HG03139 (cell line): ENCODE results near the gene IQCE.
"Not testable (repeated sequence)": the region's sequence is repeated elsewhere in the genome, so short reads cannot be mapped to it uniquely, and the experiment has no call there.

Source experiments
- ATAC-seq: cut with Tn5 transposase; IDR thresholded peaks from one replicate; pipeline ENCODE4 v1.9.1; 2021; ENCODE audit not compliant: unreplicated experiment

Gene IQCE

DNA sequence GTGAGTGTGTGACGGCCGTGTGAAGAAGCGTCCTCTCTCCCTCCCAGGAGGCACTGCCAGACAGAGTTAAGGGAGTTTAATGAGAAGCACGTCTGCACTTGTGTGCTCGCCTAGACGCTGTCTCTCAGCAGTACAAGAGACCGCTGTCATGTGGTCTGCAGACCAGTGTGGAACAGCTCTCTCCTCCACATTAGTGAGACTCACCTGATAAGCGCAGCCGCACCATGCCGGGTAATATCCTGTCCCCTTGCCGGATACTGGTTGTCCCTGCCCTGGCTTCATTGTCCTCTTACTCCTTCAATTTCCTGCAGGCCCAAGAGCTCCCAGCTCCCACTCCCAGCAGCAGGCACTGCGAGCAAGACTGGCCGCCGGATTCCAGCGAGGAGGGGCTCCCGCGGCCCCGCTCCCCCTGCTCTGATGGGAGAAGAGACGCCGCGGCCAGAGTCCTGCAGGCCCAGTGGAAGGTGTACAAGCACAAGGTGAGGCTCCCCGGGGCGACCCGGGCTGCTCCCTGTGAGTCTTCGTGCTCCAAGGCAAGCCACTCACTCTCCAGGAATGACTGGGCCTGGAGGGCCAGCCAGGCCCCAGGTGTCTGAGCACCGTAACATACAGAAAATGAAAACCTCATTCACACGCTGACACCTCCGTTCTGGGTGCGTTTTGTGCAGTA, 39.5 kb downstream of the IQCE start:
- ATAC-seq, result no peak

DNA sequence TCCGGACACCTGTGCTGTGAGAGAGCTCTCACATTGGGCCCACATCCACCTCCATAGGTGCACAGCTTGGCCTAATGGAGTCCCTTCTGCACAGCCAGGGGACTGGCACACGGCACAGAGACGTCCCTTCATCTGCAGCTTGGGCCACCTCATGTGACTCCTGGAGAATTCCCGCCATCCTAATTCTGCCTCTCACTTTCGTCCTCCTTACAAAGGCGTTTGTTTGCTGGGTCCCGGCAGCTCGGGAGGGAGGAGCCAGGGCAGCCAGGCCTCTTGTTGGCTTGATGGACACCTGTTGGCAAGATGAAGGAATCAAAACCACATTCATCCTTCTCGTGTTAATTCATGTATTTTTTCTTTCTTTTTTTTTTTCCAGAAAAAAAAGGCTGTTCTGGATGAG, 42.3 kb downstream of the IQCE start:
- ATAC-seq, result no peak

DNA sequence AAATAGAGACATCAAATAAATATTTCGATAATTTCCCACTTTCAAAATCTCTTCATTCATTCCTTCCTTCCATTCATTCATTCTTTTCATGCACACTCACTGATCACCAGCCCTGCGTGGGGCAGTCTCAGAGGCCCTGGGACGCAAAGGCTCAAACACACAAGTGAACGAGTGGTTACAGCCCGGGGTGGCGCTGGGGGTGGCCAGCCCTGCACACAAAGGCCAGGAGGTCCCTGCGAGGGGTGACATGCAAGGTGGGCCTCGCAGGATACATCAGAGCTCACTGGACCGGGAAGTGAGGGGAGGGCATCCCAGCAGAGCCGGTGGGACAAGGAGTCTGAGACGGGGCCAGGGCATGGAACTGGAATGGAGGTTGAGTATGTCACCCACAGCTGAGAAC, 43.1 kb downstream of the IQCE start:
- ATAC-seq, result no peak

DNA sequence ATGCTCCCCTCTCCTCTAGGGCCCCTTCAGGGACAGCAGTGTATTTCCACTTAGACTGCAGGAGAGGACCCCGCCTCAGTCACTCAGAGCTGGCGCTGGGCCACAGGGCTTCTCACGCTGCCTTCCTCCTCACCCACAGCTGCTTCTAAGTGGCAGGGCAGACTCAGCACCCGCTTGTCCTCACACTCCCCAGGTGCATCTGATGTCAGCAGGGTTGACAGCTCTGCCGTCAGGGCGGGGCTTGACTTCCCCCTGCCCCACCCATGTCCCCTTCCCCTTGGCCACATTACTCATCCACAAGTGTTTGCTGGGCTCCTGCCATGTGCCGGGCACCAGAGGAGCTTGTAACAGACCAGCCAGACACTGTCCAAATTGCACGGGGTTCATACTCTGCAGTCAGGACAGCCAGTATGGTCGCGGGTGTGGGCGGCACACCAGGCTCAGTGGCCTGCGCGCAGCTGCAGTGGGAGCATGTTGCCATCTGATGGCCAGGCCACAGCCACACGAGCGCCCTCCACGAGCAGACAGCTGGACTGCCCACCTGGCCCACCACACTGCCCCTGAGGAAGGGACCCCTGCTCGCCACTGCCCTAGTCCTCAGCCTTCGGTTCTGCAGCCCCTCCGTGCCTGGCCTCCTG, 43.7 kb downstream of the IQCE start:
- no peak for ATAC-seq

DNA sequence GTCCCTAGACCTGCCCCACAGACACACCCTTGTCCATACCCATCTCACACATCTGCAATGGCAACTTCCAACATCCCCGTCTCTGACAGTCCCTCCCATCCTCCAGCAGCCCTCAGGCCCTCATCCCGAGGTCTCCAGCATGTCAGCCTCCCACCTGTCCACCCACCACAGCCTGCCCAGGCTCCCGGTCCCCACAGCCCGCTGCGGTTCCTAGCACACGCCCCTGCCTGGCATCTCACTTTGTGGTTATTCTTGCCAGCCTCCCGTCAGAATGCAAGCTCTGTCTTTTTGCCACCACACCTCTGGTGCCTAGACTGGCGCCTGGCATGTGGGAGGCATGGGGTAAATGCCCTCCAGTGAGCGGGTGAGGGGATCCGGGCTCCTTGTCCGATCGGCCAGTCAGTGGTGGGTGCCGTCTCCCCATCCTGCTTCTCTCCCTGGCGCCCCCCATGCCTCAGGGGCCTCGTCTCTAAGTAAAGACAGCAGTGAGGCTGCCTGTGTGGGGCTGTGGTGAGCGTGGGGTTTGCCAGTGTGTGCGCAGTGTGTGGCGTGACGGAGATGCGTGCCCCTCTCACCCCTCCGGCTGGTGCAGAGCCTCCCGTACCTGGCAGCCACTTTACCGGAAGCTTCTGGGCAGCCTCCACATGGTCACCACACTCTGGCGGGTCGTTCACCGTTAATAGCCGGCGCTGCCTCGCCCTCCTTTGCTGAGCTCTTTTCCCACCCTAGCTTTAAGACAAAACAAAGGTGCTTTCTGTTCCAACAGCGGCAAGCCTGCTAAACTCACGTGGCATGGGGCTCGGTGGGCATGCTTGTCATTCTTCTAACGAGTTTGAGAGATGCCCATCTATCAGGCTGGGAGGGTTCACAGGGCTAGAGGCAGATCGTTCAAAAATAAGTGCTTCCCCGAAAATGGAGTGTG, 44.5 kb downstream of the IQCE start:
- ATAC-seq, result no peak

DNA sequence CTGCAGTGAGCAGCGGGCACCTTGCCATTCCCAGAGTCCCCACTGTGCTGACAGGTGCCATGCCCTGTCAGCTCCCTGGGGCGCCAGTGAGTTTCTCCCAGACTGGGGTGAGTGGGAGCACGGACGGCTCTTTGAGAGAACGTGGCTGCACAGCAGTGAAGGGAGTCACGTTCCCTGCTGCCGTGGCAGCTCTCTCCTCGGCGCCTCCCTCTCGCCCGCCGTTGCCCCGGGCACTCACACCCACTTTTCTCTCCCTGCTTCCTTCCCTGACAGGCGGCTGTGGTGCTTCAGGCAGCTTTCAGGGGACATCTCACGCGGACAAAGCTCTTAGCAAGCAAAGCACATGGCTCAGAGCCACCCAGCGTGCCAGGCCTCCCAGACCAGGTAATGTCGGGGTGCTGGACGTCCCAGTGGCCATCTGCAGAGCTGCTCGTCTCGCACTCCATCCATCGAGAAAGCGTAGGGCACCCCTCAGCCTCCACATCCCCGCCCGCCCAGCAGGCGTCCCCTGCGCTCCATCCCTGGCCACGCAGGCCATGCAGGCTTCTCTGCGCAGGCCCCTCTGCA, 45.9 kb downstream of the IQCE start:
- no peak for ATAC-seq

DNA sequence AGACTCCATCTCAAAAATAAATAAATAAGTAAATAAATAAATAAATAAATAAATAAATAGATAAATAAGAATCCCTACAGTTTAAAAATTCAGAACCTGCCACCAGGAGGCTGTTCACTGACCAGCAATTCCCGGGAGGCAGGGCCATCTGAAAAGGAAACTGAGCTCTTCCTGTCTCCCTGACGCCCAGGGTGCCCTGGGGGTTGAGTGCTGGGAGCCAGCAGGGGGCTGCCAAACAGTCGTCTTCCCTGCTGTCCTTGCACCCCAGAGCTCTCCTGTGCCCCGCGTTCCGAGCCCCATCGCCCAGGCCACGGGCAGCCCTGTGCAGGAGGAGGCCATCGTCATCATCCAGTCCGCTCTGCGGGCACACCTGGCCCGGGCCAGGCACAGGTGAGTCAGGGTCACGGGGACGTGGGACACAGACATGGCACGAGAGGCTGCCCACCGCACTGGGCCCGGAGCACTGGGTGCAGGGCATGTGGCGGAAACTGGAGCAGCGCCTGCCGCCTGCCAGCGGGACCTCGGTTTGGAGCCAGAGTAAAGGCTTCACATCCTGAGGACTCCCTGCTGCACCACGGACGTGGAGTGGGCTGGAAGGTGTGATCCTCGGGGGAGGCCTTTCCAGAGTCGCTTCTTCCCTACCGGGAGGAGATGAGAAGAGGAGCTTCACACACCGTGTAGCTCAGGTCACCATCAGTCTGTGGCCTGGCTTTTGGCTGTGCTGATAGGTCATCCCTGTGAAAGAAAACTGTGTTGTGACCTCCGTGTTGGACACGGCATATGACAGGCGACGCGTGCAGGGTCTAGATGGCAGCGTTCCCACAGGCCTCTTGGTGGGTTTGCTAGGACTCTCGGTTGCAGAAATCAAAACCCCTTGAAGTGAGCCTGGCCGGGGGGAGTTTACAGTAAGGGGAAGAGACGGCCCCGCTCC, 47.1 kb downstream of the IQCE start:
- ATAC-seq, result no peak

DNA sequence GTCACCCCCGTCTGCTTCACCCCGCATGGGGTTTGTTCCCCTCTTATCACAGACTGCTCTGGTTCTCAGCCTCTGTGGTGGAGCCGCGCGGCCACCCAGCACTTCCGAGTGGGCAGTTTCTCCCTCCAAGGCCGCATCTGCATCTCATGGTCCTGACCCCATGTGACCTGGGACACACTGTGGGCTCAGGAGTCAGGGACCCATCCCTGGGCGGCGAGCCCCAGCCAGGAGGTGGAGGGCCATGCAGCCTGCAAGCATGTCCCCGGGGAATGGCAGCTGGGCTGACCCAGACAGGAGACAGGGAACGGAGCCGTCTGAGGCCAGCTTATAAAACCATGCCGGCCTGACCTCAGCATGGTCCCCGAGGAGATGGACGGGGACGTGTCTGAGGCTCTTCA, 47.8 kb downstream of the IQCE start:
- ATAC-seq, result no peak

DNA sequence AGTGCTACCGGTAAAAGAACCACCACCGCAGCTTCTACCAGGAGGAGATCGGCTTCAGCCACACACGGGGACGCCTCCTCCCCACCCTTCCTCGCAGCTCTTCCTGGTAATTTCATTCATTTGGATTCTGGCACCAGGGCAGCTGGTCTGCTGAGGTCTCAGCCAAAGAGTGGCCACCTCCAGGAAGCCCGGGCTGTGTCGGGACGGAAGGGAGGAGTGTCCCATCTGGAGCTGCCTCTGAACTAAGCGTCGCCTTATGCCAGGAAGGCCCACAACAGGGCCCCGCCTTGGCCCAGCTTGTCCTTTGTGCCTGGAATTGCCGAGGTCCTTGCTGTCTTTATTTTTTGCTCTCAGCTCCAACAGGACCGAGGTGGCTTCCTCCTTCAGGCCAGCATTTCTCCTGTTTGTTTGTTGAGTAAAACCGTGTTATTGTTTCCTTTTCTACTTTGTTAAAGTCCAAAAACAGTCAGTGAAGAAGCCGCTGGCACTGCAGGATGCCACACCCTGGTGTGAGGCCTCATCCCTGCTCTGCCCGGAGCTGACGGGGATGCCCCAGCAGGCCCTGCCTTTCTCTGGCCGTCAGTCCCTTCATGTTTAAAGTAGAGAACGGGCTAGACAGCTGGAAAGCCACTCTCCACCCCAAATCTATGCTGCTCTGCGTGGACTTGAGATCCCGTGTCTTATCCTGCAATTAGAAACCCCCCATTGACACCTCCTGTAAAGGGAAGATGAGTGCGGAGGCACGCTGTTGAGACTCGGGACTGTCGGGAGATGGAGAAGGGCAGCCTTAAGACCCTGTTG, 48.5 kb downstream of the IQCE start:
- no peak for ATAC-seq

DNA sequence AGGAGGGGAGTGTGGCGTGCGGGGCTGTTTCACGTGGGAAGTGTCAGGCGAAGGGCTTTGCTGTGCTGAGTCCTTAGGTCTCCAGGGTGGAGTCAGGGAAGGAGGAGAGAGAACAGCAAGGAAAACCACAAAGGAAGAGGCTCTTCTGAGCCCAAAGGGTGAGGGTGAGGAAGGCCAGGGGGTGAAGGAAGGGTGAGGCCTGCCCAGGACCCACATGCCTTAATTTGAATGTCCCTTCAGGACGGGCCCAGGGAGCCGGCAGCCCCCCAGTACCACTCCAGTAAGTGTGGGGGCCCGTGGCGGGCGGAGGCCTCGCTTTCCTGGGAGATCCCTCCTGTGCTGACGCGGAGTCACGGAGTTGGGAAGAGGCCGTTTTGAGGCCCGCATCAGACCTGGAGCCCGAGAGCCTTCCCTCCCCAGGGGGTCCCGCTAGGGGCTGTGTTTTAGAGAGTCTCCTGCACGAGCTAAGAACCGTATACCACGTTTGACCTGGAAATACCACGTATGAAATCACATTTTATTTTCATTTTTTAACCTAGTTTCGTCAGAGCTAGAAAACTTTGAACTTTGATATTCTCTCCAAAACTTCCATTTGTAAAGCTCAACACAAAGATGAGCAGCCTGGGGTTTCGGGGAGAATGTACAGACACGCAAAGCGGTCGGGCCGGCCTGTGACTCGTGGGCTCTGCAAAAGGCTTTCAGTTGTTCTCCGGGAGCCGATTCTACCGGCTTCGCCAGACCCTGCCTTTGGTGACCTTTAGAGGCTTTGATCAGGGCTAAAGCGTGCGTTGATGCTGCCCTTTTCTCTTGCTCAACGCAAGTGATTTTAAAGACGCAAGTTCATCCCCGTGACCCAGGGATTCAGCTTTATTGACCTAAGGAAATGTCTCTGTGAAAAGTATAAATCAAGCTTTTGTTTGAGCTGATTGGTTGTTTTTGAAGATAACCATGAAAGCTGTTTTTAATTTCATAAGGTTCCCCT, 49.4 kb downstream of the IQCE start:
- no peak for ATAC-seq

DNA sequence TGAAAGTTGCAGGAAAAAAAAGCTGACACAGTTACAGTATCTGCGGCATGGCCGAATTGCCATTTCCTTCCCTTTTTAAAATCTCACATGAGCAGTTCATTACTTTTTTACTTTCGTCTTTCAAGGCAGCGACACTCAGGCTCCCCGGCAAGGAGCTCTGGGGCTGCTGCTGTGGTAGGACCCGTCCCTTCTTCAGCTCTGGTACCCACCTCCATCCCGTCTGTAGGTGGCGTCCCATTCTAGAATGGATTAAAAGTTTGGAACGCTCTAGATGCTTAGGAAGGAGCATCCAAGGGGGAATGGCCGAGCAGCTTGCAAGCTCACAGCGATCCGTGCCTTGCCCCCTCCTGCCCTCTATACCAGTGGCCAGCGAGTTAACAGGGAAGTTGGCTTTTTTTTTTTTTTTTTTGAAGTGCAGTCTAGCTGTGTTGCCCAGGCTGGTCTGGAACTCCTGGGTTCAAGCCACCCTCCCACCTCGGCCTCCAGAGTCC, 50.2 kb downstream of the IQCE start:
- ATAC-seq, result no peak

DNA sequence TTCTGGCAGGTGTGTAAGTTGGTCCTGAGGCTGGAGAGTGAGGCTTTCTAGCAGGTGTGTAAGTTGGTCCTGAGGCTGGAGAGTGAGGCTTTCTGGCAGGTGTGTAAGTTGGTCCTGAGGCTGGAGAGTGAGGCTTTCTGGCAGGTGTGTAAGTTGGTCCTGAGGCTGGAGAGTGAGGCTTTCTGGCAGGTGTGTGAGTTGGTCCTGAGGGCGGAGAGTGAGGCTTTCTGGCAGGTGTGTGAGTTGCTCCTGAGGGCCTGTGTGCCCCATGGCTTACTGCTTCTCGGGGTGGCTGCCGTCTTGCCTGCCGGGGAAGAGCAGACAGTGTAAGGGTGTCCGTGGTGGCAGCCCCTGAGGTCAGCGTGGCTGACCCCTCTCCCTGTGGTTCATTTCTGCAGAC, 50.9 kb downstream of the IQCE start:
- not testable (repeated sequence) for ATAC-seq

DNA sequence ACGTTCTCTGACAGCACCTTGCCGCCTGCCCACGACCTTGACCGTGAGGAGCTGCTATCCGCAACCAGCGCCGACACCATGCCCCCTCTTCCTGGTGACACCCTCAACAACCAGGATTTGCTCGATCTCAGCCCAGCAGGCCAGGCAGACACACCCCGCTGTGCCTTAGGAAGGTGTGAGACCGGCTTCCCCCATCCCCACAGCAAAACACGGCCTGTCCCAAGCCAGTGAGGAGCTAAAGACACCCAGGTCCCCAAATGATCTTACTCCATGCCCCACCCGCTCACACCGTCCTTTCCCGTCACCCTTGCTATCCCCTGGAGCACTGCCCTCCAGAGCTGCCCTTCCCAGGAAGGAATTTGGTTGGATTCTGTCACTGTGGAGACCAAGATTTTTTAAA, 51.7 kb downstream of the IQCE start:
- ATAC-seq, result no peak

DNA sequence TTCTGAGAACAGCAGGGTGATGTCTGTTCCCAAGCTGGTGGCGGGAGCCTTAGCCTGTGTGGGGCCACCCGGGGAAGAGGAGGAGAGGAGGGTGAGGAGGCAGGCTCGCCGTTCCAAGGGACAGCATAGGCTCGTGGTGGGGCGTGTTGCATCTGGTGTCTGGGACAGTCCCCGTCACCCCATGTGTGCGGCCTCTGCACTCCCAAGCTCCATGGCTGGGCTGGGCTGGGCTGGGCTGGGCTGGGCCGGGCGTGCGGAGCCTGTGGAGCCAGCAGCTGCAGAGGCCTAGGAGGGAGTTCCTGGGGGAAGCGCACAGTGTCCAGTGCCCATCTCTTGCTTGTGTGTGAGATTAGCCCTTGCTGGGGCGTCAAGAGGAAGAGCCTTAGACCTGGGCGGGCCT, 52.1 kb downstream of the IQCE start:
- no peak for ATAC-seq

DNA sequence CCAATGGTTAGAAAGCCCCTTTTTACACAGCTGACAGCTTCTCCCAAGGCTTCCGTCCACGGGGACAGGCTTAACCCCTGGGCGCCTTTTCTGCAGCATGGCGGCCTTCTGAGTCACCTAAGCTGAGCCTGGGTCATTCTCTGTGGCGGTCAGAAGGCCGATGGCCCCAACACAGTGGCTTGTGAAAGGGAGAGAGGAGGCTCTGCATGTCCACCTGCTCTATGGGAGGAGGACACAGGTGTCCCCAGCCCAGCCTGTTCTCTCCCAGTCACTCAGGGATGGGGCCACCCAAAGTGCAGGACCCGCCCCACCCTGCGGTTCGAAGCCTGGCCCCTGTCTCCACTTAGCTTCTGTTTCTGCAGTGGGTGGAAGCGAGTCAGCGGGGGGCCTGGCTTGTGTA, 52.6 kb downstream of the IQCE start:
- ATAC-seq, result no peak

DNA sequence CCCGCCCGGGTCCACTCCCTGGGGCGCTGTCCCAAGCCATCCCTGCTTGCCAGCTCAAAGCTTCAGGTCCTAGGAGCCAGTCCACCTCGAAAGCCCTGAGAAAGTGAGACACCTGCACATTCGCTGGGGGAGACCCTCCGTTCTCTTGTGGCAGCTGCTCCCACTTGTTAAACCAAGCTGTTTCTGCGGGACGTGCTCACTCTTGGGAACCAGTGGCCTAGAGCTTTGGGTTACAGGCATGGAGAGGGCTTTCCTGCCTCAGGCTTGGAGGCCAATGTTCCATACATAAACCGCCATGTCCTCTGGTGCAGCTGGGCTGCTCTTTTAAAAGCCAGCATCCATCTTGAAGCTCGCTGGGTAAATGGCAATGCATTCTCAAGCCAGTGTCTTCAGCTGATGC, 53.1 kb downstream of the IQCE start:
- no peak for ATAC-seq

DNA sequence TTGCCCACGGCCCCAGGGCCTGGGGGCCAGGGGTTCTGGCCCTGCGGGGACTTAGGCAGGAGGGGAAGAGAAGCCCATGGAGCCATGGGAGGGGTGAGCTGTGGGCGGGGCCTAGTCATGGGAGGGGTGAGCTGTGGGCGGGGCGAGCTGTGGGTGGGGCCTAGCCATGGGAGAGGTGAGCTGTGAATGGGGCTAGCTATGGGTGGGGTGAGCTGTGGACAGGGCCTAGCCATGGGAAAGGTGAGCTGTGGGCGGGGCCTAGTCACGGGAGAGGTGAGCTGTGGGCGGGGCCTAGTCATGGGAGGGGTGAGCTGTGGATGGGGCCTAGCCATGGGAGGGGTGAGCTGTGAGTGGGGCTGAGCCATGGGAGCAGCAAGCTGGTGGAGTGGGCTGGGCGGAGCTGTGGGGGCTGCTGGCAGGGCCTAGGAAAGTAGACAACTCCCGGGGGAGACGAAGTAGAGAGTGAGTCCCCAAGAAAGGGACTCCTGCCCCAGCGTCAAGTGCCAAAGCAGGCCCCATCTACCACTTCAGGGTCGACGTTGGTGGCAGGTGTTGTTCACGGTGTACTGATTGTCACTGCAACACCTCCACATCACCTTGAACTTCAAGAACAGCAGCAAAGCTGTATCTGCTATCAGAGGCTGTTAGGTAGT, 53.8 kb downstream of the IQCE start:
- no peak for ATAC-seq
